WTC11 (cell line): ENCODE results near the gene VDAC1. TPM values are rescaled to one million over a fixed set of nuclear protein-coding genes. Genes with fewer than 3 reads are reported as not detected.

Experiments
- ATAC-seq: fragments of 200-7000 bp; cut with Tn5 transposase; 2 replicates; pipeline ENCODE4 v1.10.0; 2021; ENCODE audit warnings: mild to moderate bottlenecking, moderate library complexity
- CTCF ChIA-PET: fragments of 300-600 bp; sonication (Branson Sonifier 250); formaldehyde crosslinking; loops from one replicate; lab custom pipeline; 2021; ENCODE audit warnings: antibody characterized with exemption; lab: Charles Lee
- POLR2A ChIA-PET: fragments of 350-600 bp; sonication (Branson Sonifier 250); formaldehyde crosslinking; loops from one replicate; lab custom pipeline; 2021; ENCODE audit warnings: antibody characterized with exemption; lab: Charles Lee
- DNase-seq: peaks from one replicate; pipeline ENCODE4 v3.0.0; 2021; ENCODE audit warnings: low spot score
- H3K27ac Mint-ChIP-seq: 2 replicates; pipeline ENCODE4 v1.8.0; 2021; ENCODE audit warnings: mixed read lengths
- H3K27me3 Mint-ChIP-seq: 2 replicates; pipeline ENCODE4 v1.8.0; 2021; ENCODE audit warnings: low read depth, mild to moderate bottlenecking, moderate library complexity, mixed read lengths
- H3K36me3 Mint-ChIP-seq: 2 replicates; pipeline ENCODE4 v1.8.0; 2021; ENCODE audit warnings: mixed read lengths
- H3K4me1 Mint-ChIP-seq: 2 replicates; pipeline ENCODE4 v1.8.0; 2022; ENCODE audit warnings: mixed read lengths
- H3K4me3 Mint-ChIP-seq: 2 replicates; pipeline ENCODE4 v1.8.0; 2021; ENCODE audit warnings: mild to moderate bottlenecking, moderate library complexity, mixed read lengths
- H3K9me3 Mint-ChIP-seq: 2 replicates; pipeline ENCODE4 v1.8.0; 2021; ENCODE audit warnings: mixed read lengths
- AFF4 ChIP-seq: sonication (generic); formaldehyde crosslinking; IDR thresholded peaks from 2 replicates; pipeline ENCODE4 v1.8.1; 2023; ENCODE audit warnings: mild to moderate bottlenecking, missing genetic modification reagents, borderline replicate concordance
- CREB1 ChIP-seq: sonication (generic); formaldehyde crosslinking; IDR thresholded peaks from 2 replicates; pipeline ENCODE4 v1.8.0; 2023; ENCODE audit warnings: mild to moderate bottlenecking, missing genetic modification reagents
- CREM ChIP-seq: sonication (generic); formaldehyde crosslinking; IDR thresholded peaks from 2 replicates; pipeline ENCODE4 v1.8.1; 2022; ENCODE audit warnings: mild to moderate bottlenecking, missing genetic modification reagents, moderate library complexity
- ERG ChIP-seq: fragments of 250-450 bp; sonication (Bioruptor Pico); IDR thresholded peaks from 2 replicates; pipeline ENCODE4 v1.8.0; 2021; ENCODE audit warnings: mild to moderate bottlenecking
- GTF2I ChIP-seq: fragments of 250-450 bp; sonication (Bioruptor Pico); conservative IDR thresholded peaks from 2 replicates; pipeline ENCODE4 v1.4.0; 2021; ENCODE audit warnings: mild to moderate bottlenecking
- IRF2 ChIP-seq: sonication (generic); formaldehyde crosslinking; IDR thresholded peaks from 2 replicates; pipeline ENCODE4 v1.8.0; 2022; ENCODE audit warnings: low read depth, missing genetic modification reagents, borderline replicate concordance
- MXD4 ChIP-seq: fragments of 250-450 bp; sonication (Bioruptor Pico); IDR thresholded peaks from 2 replicates; pipeline ENCODE4 v1.8.0; 2021; ENCODE audit warnings: mild to moderate bottlenecking, moderate library complexity, borderline replicate concordance
- NR3C1 ChIP-seq: sonication (generic); formaldehyde crosslinking; conservative IDR thresholded peaks from 2 replicates; pipeline ENCODE4 v1.8.1; 2023; ENCODE audit warnings: low read depth, mild to moderate bottlenecking, missing genetic modification reagents
- PRRX2 ChIP-seq: fragments of 250-450 bp; sonication (Bioruptor Pico); IDR thresholded peaks from 2 replicates; pipeline ENCODE4 v1.8.0; 2021; ENCODE audit warnings: mild to moderate bottlenecking
- RORB ChIP-seq: fragments of 250-450 bp; sonication (Bioruptor Pico); IDR thresholded peaks from 2 replicates; pipeline ENCODE4 v1.9.0; 2021; ENCODE audit warnings: mild to moderate bottlenecking
- SMAD4 ChIP-seq: sonication (generic); formaldehyde crosslinking; IDR thresholded peaks from 2 replicates; pipeline ENCODE4 v1.8.0; 2022; ENCODE audit warnings: mild to moderate bottlenecking, missing genetic modification reagents
- SP1 ChIP-seq: sonication (generic); formaldehyde crosslinking; conservative IDR thresholded peaks from 2 replicates; pipeline ENCODE4 v1.8.1; 2022; ENCODE audit warnings: missing genetic modification reagents
- TEAD1 ChIP-seq: sonication (generic); formaldehyde crosslinking; IDR thresholded peaks from 2 replicates; pipeline ENCODE4 v1.8.0; 2022; ENCODE audit warnings: mild to moderate bottlenecking, missing genetic modification reagents
- ZNF121 ChIP-seq: sonication (generic); formaldehyde crosslinking; IDR thresholded peaks from 2 replicates; pipeline ENCODE4 v1.8.0; 2023; ENCODE audit warnings: missing genetic modification reagents
- ZNF219 ChIP-seq: sonication (generic); formaldehyde crosslinking; IDR thresholded peaks from 2 replicates; pipeline ENCODE4 v1.8.0; 2023; ENCODE audit warnings: missing genetic modification reagents, mild to moderate bottlenecking, borderline replicate concordance
- ZNF263 ChIP-seq: sonication (generic); formaldehyde crosslinking; IDR thresholded peaks from 2 replicates; pipeline ENCODE4 v1.8.1; 2022; ENCODE audit warnings: low read depth, mild to moderate bottlenecking, moderate library complexity, missing genetic modification reagents
- ZNF396 ChIP-seq: fragments of 250-450 bp; sonication (Bioruptor Pico); IDR thresholded peaks from 2 replicates; pipeline ENCODE4 v1.8.0; 2021; ENCODE audit warnings: mild to moderate bottlenecking, moderate library complexity, borderline replicate concordance
- ZNF416 ChIP-seq: fragments of 250-450 bp; sonication (Bioruptor Pico); IDR thresholded peaks from 2 replicates; pipeline ENCODE4 v1.9.0; 2021; ENCODE audit warnings: mild to moderate bottlenecking, inconsistent platforms
- ZNF423 ChIP-seq: fragments of 250-450 bp; sonication (Bioruptor Pico); IDR thresholded peaks from 2 replicates; pipeline ENCODE4 v2.1.2; 2022; ENCODE audit warnings: mild to moderate bottlenecking, moderate library complexity
- total RNA-seq: library from RNA; stranded (reverse); gene quantifications from 3 replicates; pipeline ENCODE4 v1.2.3, GENCODE V29; 2021
- TF ChIP-seq, protein P1 (sequence below): sonication (generic); formaldehyde crosslinking; IDR thresholded peaks from 2 replicates; pipeline ENCODE4 v1.8.1; 2023; ENCODE audit warnings: mild to moderate bottlenecking, missing genetic modification reagents, moderate library complexity
- TF ChIP-seq, protein P2 (sequence below): fragments of 250-450 bp; sonication (Bioruptor Pico); conservative IDR thresholded peaks from 2 replicates; pipeline ENCODE4 v1.9.0; 2021; ENCODE audit warnings: mild to moderate bottlenecking
- TF ChIP-seq, protein P3 (sequence below): sonication (generic); formaldehyde crosslinking; IDR thresholded peaks from 2 replicates; pipeline ENCODE4 v1.8.0; 2022; ENCODE audit warnings: mild to moderate bottlenecking, missing genetic modification reagents

The VDAC1 gene
- total RNA-seq, 1 experiment from 2014 or later: 274 TPM

- no peak; the same call in 1 of the 2 replicates for TF ChIP-seq AFF4 (CRISPR knock-in tag)
- TF ChIP-seq, protein P1, sequence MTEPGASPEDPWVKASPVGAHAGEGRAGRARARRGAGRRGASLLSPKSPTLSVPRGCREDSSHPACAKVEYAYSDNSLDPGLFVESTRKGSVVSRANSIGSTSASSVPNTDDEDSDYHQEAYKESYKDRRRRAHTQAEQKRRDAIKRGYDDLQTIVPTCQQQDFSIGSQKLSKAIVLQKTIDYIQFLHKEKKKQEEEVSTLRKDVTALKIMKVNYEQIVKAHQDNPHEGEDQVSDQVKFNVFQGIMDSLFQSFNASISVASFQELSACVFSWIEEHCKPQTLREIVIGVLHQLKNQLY (CRISPR knock-in tag): no peak
These were observed 37.0 kb downstream of the VDAC1 start (continued) for GRCh38 chr5:133967698-133968203.

DNA sequence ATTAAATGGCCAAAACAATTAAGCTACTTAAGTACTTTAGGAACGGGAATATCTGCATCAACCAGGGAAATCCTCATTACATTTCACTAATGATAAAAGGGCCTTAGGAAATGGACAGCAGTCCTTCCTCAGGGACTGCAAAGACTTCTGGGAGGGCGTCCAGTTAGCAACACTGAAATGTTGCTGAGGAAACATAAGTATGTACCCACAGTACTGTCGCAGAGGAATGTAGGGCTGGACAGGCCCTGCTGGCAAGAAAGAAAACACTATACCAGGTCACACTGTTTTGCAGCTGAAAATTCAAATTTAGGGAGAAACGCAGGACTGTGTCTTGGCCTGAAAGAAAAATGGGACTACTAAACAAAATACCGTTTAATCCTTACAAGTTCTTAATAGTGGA lies 37.7 kb downstream of the VDAC1 start:
- ATAC-seq (no peak), DNase-seq (no peak)
- Mint-ChIP-seq H3K9me3 (no peaks in the 10 kb centered on the region), H3K36me3 (peaks cover 6% of the 10 kb centered on the region), H3K4me1 (peaks cover 14% of the 10 kb centered on the region), H3K27ac (peak overlapping the region; percentile 8; the same call in 1 of the 2 replicates), H3K27me3 (no peaks in the 10 kb centered on the region), H3K4me3 (peak overlapping the region; percentile 86)
- ChIA-PET POLR2A (no interaction called here), CTCF (no interaction called here)
- TF ChIP-seq SMAD4 (CRISPR knock-in tag) (no peak), NR3C1 (CRISPR knock-in tag) (no peak), SP1 (CRISPR knock-in tag) (no peak), TEAD1 (CRISPR knock-in tag) (no peak), GTF2I (CRISPR knock-in tag) (no peak), CREM (CRISPR knock-in tag) (no peak), CREB1 (CRISPR knock-in tag) (no peak), ZNF263 (CRISPR knock-in tag) (no peak), ZNF423 (CRISPR knock-in tag) (no peak), PRRX2 (no peak), ZNF416 (CRISPR knock-in tag) (no peak), IRF2 (CRISPR knock-in tag) (no peak), RORB (CRISPR knock-in tag) (no peak), ZNF219 (CRISPR knock-in tag) (no peak), ZNF121 (CRISPR knock-in tag) (no peak), ZNF396 (CRISPR knock-in tag) (no peak), ERG (CRISPR knock-in tag) (no peak), MXD4 (no peak)
- TF ChIP-seq, protein P2, sequence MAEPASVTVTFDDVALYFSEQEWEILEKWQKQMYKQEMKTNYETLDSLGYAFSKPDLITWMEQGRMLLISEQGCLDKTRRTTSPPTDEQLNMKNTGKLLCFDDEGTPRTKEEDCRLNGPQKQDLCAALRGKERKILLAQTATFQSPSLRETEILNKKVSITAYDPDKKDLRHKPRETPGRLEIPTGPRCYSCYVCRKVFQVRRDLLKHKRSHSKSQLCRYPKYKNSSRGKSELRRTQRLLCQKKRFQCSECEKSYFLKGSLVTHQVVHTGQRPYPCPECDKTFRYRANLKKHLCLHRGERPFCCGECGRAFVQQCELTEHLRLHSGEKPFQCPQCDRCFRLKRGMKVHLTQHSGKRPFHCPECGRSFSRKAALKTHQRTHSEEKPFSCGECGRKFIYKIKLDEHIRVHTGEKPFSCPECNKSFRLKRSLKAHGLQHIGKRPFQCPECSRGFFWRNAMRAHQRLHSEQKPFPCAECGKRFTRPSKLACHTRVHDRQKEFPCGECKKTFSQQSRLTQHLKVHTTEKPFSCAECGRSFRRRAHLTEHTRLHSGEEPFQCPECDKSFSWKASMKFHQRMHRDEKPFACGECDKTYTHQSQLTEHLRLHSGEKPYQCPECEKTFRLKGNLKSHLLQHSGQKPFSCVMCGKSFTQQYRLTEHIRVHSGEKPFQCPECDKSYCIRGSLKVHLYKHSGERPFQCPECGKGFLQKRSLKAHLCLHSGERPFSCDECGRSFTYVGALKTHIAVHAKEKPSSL (CRISPR knock-in tag): no peak
- TF ChIP-seq, protein P3, sequence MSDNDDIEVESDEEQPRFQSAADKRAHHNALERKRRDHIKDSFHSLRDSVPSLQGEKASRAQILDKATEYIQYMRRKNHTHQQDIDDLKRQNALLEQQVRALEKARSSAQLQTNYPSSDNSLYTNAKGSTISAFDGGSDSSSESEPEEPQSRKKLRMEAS (CRISPR knock-in tag): no peak
